Thoracic aorta (tissue), 2 donors: Measurements from ENCODE around the gene PIGK. TPM values are rescaled to one million over a fixed set of nuclear protein-coding genes. Genes with fewer than 3 reads are reported as not detected.

ENCODE experiments used
- ATAC-seq: fragments of 150-250 bp; one replicate; pipeline ENCODE4 v1.8.0; 2017; ENCODE audit warnings: low read depth; ENCODE audit not compliant: insufficient number of reproducible peaks, low FRiP score
- DNase-seq: peaks from one replicate; pipeline ENCODE4 v3.0.0-alpha.2; 2020; ENCODE audit warnings: low spot score
- H3K27ac ChIP-seq, 2 donors: fragments of 200-600 bp; sonication (generic); 1 replicate in 1 of 2; 2 replicates in 1 of 2; pipeline ENCODE4 v1.5.1; 2016; ENCODE audit warnings: mild to moderate bottlenecking in 2 of 2, moderate library complexity in 2 of 2
- H3K27me3 ChIP-seq: fragments of 200-600 bp; sonication (generic); replicated peaks from 2 replicates; pipeline ENCODE4 v1.6.0; 2016; ENCODE audit warnings: mild to moderate bottlenecking; ENCODE audit not compliant: insufficient read depth
- H3K36me3 ChIP-seq: fragments of 200-600 bp; sonication (generic); one replicate; pipeline ENCODE4 v1.5.1; 2016
- H3K4me1 ChIP-seq, 2 donors: fragments of 200-600 bp; sonication (generic); 1 replicate in 1 of 2; 2 replicates in 1 of 2; pipeline versions ENCODE4 v1.5.1 to v1.6.0; 2016; ENCODE audit warnings: low read depth in 2 of 2, mild to moderate bottlenecking in 1 of 2; ENCODE audit not compliant: control insufficient read depth in 1 of 2
- H3K4me3 ChIP-seq: fragments of 200-600 bp; sonication (generic); 2 replicates; pipeline ENCODE4 v1.5.1; 2016; ENCODE audit warnings: mild to moderate bottlenecking
- H3K9me3 ChIP-seq: fragments of 200-600 bp; sonication (generic); 2 replicates; pipeline ENCODE4 v1.5.1; 2016
- CTCF ChIP-seq: fragments of 200-600 bp; sonication (generic); IDR thresholded peaks from one replicate; pipeline ENCODE4 v1.5.1; 2019; ENCODE audit warnings: antibody characterized with exemption
- total RNA-seq, 2 donors: library from RNA; depleted of rRNA; stranded (reverse); fragments of >200 nt; gene quantifications; one replicate each; pipeline versions ENCODE4 v1.1.0 to v1.2.3, GENCODE V29; 2016

PIGK gene
- total RNA-seq, 2 donors from 2014 or later = 14.9 to 21.7 TPM

GRCh38 chr1:77118712-77119111 lies 100.5 kb downstream of the PIGK start:
- no peaks in the 10 kb centered on the region for H3K9me3 ChIP-seq
- no peak for ATAC-seq
- H3K4me1 ChIP-seq = no peaks in the 10 kb centered on the region
- H3K4me3 ChIP-seq = no peak overlapping the region
- no peaks in the 10 kb centered on the region for H3K27me3 ChIP-seq
- TF ChIP-seq CTCF = no peak
- H3K36me3 ChIP-seq = no peaks in the 10 kb centered on the region
- H3K27ac ChIP-seq = no peak overlapping the region
- no peak for DNase-seq

GRCh38 chr1:77104672-77105071 lies 114.6 kb downstream of the PIGK start:
- Histone ChIP-seq H3K36me3 (no peaks in the 10 kb centered on the region), H3K4me3 (no peak overlapping the region), H3K27me3 (no peaks in the 10 kb centered on the region), H3K4me1 (no peaks in the 10 kb centered on the region), H3K9me3 (no peaks in the 10 kb centered on the region), H3K27ac (no peak overlapping the region)
- no peak for DNase-seq
- ATAC-seq = no peak
- TF ChIP-seq CTCF = no peak

GRCh38 chr1:77103486-77103885 lies 115.7 kb downstream of the PIGK start:
- DNase-seq (no peak), ATAC-seq (no peak)
- no peaks in the 10 kb centered on the region for H3K4me1 ChIP-seq
- TF ChIP-seq CTCF = no peak
- H3K27ac ChIP-seq = no peak overlapping the region
- no peaks in the 10 kb centered on the region for H3K27me3 ChIP-seq
- no peaks in the 10 kb centered on the region for H3K36me3 ChIP-seq
- H3K9me3 ChIP-seq = no peaks in the 10 kb centered on the region
- H3K4me3 ChIP-seq = no peak overlapping the region

GRCh38 chr1:77100875-77101274 lies 118.4 kb downstream of the PIGK start:
- ATAC-seq (no peak), DNase-seq (no peak)
- H3K4me1 ChIP-seq = no peaks in the 10 kb centered on the region
- no peaks in the 10 kb centered on the region for H3K36me3 ChIP-seq
- H3K4me3 ChIP-seq = no peak overlapping the region
- H3K27ac ChIP-seq = no peak overlapping the region
- no peaks in the 10 kb centered on the region for H3K9me3 ChIP-seq
- TF ChIP-seq CTCF = no peak
- no peaks in the 10 kb centered on the region for H3K27me3 ChIP-seq

- no peak for TF ChIP-seq CTCF
- Histone ChIP-seq H3K36me3 (no peaks in the 10 kb centered on the region), H3K4me1 (no peaks in the 10 kb centered on the region), H3K27me3 (no peaks in the 10 kb centered on the region), H3K27ac (no peak overlapping the region), H3K4me3 (no peak overlapping the region), H3K9me3 (no peaks in the 10 kb centered on the region)
- no peak for ATAC-seq
- no peak for DNase-seq
These were observed 122.6 kb downstream of the PIGK start for GRCh38 chr1:77096496-77097255.
